GM20000 (cell line): ENCODE measurements around the gene MAP7D1.

Experiments
- DNase-seq: peaks from one replicate; pipeline ENCODE4 v3.0.0; 2012; ENCODE audit warnings: low spot score
- TF ChIP-seq, protein P1 (sequence below): IDR thresholded peaks from 2 replicates; pipeline ENCODE4 v1.5.1; 2012; ENCODE audit warnings: mild to moderate bottlenecking, control low read depth; ENCODE audit errors: extremely low read depth, missing control alignments

MAP7D1 gene

GRCh38 chr1:36128905-36129206, 27.1 kb upstream of the MAP7D1 start:
- TF ChIP-seq, protein P1, sequence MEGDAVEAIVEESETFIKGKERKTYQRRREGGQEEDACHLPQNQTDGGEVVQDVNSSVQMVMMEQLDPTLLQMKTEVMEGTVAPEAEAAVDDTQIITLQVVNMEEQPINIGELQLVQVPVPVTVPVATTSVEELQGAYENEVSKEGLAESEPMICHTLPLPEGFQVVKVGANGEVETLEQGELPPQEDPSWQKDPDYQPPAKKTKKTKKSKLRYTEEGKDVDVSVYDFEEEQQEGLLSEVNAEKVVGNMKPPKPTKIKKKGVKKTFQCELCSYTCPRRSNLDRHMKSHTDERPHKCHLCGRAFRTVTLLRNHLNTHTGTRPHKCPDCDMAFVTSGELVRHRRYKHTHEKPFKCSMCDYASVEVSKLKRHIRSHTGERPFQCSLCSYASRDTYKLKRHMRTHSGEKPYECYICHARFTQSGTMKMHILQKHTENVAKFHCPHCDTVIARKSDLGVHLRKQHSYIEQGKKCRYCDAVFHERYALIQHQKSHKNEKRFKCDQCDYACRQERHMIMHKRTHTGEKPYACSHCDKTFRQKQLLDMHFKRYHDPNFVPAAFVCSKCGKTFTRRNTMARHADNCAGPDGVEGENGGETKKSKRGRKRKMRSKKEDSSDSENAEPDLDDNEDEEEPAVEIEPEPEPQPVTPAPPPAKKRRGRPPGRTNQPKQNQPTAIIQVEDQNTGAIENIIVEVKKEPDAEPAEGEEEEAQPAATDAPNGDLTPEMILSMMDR: no peak
- DNase-seq: no peak

GRCh38 chr1:36132029-36132428, 23.9 kb upstream of the MAP7D1 start:
- TF ChIP-seq, protein P1: no peak
- DNase-seq: no peak

- DNase-seq: no peak
- TF ChIP-seq, protein P1: no peak
Observed at GRCh38 chr1:36133484-36133883, 22.5 kb upstream of the MAP7D1 start.

DNA sequence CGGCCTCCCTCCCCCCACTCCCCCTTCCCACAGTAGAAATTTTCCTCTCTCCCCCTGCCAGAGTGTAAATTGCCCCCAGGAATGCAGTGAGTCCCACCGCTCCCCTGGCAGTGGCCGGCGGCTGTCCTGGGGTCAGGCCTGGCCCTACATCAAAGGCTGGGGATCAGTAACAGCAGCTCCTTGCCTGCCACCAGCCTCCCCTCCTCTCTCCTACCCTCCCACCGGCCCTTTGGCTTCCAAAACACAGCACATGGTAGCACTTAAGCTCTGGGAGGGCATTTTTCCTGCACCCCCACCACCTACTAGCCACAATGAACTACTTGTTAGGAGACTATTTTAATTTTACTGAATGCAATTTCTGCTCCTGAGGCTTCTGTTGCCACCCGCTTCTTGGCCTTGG, 21.9 kb upstream of the MAP7D1 start:
- TF ChIP-seq, protein P1: no peak

DNA sequence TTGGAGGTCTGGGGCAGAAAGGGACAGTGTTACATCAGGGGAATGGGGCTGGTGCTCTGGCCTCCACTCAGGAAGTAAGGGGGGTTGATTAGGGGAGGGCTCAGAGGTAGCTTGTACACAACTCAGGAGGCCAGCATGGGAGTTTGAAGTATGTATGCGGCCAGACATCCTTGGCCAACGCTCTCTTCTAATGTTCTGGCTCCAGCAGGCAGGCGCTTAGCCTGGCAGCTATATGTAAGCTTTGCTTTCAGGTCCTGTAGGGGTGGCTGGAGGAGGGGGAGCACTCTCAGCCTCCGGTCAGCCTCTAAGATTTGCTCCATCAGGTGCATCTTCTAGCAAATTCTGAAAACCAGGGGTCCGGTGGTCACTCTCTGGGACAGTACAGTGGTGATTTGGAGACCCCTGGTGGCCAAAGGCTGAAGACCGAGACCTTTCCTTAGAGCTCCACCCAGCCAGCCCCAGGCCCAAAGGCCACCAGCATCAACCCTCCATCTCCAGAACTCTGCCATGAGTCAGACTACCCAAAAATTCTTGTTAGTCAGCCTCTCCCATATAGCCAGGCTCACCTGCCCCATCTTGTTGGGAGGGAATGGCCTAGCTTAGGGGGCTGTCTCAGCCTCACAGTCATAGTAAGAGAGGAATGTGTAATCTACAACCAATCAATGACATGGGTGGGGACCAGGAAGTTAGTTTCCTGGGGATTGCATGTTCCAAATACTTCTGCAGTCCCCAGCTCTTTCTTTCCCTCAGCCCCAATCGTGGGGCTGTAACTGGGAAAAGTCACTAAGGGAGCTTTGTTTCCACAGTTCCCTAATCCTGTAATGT, 21.2 kb upstream of the MAP7D1 start:
- TF ChIP-seq, protein P1: peak; percentile 48
- DNase-seq: peak; percentile 79

More for the DNA sequence above, 21.9 kb upstream of the MAP7D1 start:
- no peak for DNase-seq

DNA sequence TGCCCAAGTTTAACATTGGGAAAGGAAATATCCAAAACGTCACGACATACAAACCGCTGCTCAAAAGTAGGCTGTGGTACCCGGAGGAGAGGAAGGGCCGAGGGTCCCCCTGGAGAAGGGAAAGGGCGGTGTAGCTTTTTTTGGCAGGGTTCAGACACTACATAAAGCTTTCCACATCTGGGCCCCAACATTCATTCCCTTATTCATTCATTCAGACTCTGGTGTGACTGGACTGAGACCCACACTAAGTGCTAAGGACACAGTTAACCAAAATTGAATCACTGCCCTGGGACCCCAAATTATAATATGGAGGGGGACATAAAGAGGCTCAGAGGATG, 20.7 kb upstream of the MAP7D1 start:
- TF ChIP-seq, protein P1: no peak
- no peak for DNase-seq

DNA sequence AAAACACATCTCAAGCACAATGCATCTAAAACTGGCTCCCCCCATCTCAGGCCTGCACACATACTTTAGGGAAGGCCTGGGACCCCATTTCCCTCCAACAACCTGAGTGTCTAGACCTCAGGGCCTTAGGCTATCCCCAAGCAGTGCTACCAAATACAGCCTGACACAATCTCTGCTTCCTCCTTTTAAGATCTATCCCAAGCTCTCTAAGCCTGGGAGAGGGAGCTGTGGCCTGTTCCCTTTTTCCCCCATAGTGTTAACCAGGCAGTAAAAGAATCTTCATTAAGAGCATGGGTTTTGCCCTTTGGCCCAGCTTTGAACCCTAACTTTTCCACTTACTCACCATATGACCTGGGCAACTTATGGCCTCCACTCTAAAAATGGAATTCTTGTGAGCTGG, 20.2 kb upstream of the MAP7D1 start:
- TF ChIP-seq, protein P1: no peak
- no peak for DNase-seq
